B cell (primary cell): Measurements from ENCODE around the gene HTR2B. TPM values are rescaled to one million over a fixed set of nuclear protein-coding genes. Genes with fewer than 3 reads are reported as not detected.
"Not testable (repeated sequence)": the region's sequence is repeated elsewhere in the genome, so short reads cannot be mapped to it uniquely, and the experiment has no call there.

Experiments
- ATAC-seq: fragments of 200-7000 bp; cut with Tn5 transposase; one replicate; pipeline ENCODE4 v1.10.0; 2021; ENCODE audit warnings: low read depth, mild to moderate bottlenecking, moderate number of reproducible peaks, moderate library complexity
- CTCF ChIA-PET: fragments of 350-600 bp; sonication (Branson Sonifier 250); formaldehyde crosslinking; loops from one replicate; lab custom pipeline; 2021; ENCODE audit warnings: antibody characterized with exemption, inconsistent platforms; lab: Charles Lee
- POLR2A ChIA-PET: fragments of 350-600 bp; sonication (Branson Sonifier 250); formaldehyde crosslinking; loops from one replicate; lab custom pipeline; 2021; ENCODE audit warnings: antibody characterized with exemption; lab: Charles Lee
- DNase-seq: peaks from one replicate; pipeline ENCODE4 v3.0.0; 2013
- H2AFZ ChIP-seq: 2 replicates; pipeline ENCODE4 v1.6.1; 2012; ENCODE audit warnings: mild to moderate bottlenecking, low read depth, low read length; ENCODE audit not compliant: insufficient read depth, poor library complexity, severe bottlenecking
- H3K27ac ChIP-seq, 2 donors: 1 replicate in 1 of 2; 2 replicates in 1 of 2; pipeline ENCODE4 v1.5.1; 2012 to 2013; ENCODE audit warnings: low read length in 2 of 2, mild to moderate bottlenecking in 2 of 2, moderate library complexity in 1 of 2
- H3K27me3 ChIP-seq, 4 experiments: fragments of 200-600 bp in 1 of 4; sonication (generic) in 1 of 4; replicated peaks in 1 of 4; 1 replicate in 2 of 4; 2 replicates in 2 of 4; pipeline versions ENCODE4 v1.6.1 to v1.7.0; 2013 to 2016; ENCODE audit warnings: low read length in 3 of 4, mild to moderate bottlenecking in 2 of 4, mixed read lengths in 1 of 4, moderate library complexity in 1 of 4; ENCODE audit not compliant: insufficient read depth in 4 of 4, control insufficient read depth in 3 of 4; ENCODE audit errors: control extremely low read depth in 1 of 4
- H3K36me3 ChIP-seq, 2 experiments: replicated peaks in 1 of 2; 1 replicate in 1 of 2; 2 replicates in 1 of 2; pipeline versions ENCODE4 v1.6.1 to v1.7.1; 2013; ENCODE audit warnings: low read length in 1 of 2; ENCODE audit not compliant: insufficient read depth in 2 of 2, control insufficient read depth in 1 of 2; ENCODE audit errors: control extremely low read depth in 1 of 2, extremely low read depth in 1 of 2
- H3K4me1 ChIP-seq, 2 donors: fragments of 200-600 bp in 1 of 2; sonication (generic) in 1 of 2; 1 replicate in 1 of 2; 2 replicates in 1 of 2; pipeline versions ENCODE4 v1.5.1 to v1.6.1; 2013 to 2017; ENCODE audit warnings: low read length in 2 of 2; ENCODE audit not compliant: control insufficient read depth in 2 of 2, insufficient read depth in 2 of 2
- H3K4me2 ChIP-seq: replicated peaks from 2 replicates; pipeline ENCODE3; 2012; ENCODE audit warnings: mild to moderate bottlenecking, low read depth, low read length; ENCODE audit not compliant: poor library complexity, severe bottlenecking
- H3K4me3 ChIP-seq, 5 experiments: fragments of 200-600 bp in 1 of 5; sonication (generic) in 1 of 5; 1 replicate in 3 of 5; 2 replicates in 2 of 5; pipeline versions ENCODE4 v1.5.1 to v1.7.0; 2011 to 2016; ENCODE audit warnings: low read length in 4 of 5, mild to moderate bottlenecking in 4 of 5, low read depth in 2 of 5, control low read depth in 1 of 5, moderate library complexity in 1 of 5; ENCODE audit not compliant: insufficient read depth in 1 of 5; ENCODE audit errors: control extremely low read depth in 1 of 5, extremely low read depth in 1 of 5
- H3K79me2 ChIP-seq: fragments of 200-600 bp; sonication (generic); one replicate; pipeline ENCODE4 v1.6.0; 2016; ENCODE audit warnings: low read length; ENCODE audit not compliant: control insufficient read depth, insufficient read depth
- H3K9ac ChIP-seq: fragments of 200-600 bp; sonication (generic); 2 replicates; pipeline ENCODE4 v1.6.1; 2017; ENCODE audit warnings: mild to moderate bottlenecking, low read length, moderate library complexity
- H3K9me3 ChIP-seq, 3 donors: one replicate each; pipeline versions ENCODE4 v1.6.1 to v1.7.1; 2013; ENCODE audit warnings: low read length in 2 of 3; ENCODE audit not compliant: control insufficient read depth in 2 of 3, insufficient read depth in 1 of 3; ENCODE audit errors: control extremely low read depth in 1 of 3
- H4K20me1 ChIP-seq: 2 replicates; pipeline ENCODE4 v1.6.0; 2012; ENCODE audit warnings: mild to moderate bottlenecking, low read length; ENCODE audit not compliant: insufficient read depth, control insufficient read depth, poor library complexity, severe bottlenecking
- H3K27ac Mint-ChIP-seq: one replicate; pipeline ENCODE4 v1.8.0; 2021; ENCODE audit warnings: mixed read lengths
- H3K27me3 Mint-ChIP-seq: one replicate; pipeline ENCODE4 v1.8.0; 2021; ENCODE audit warnings: mixed read lengths
- H3K4me1 Mint-ChIP-seq: one replicate; pipeline ENCODE4 v1.8.0; 2021; ENCODE audit warnings: mixed read lengths
- H3K4me3 Mint-ChIP-seq: one replicate; pipeline ENCODE4 v1.8.0; 2021; ENCODE audit warnings: mixed read lengths
- H3K9me3 Mint-ChIP-seq: one replicate; pipeline ENCODE4 v1.8.0; 2022; ENCODE audit warnings: mixed read lengths; ENCODE audit not compliant: insufficient read depth
- EZH2 ChIP-seq: IDR thresholded peaks from 2 replicates; pipeline ENCODE4 v1.6.1; 2012; ENCODE audit warnings: borderline replicate concordance, low read depth, mild to moderate bottlenecking, moderate library complexity, low read length; ENCODE audit not compliant: insufficient read depth, poor library complexity, severe bottlenecking
- WGBS: methylation state at CpG from one replicate; pipeline ENCODE4 v1.1.5; 2013; ENCODE audit warnings: missing lambda C conversion rate; ENCODE audit not compliant: insufficient coverage; 5-methylcytosine and 5-hydroxymethylcytosine counted together
- intact Hi-C: fragments of 100-400 bp; cut with micrococcal nuclease; formaldehyde crosslinking; loops from one replicate; pipeline ENCODE4 v1.10.0; 2022
- polyA plus RNA-seq: library from polyadenylated mRNA; depleted of rRNA; stranded (reverse); fragments of >200 nt; gene quantifications from 2 replicates; pipeline ENCODE4 v1.2.3, GENCODE V29; 2012
- total RNA-seq, 2 donors: library from RNA; stranded (reverse); fragments of 120-200 nt in 1 of 2; gene quantifications; 1 replicate in 1 of 2; 2 replicates in 1 of 2; pipeline versions ENCODE4 v1.2.3 to v1.2.4, GENCODE V29; 2013 to 2022
- TF ChIP-seq, protein P1 (sequence below): fragments of 200-600 bp; IDR thresholded peaks from one replicate; pipeline ENCODE4 v1.8.0; 2022; ENCODE audit warnings: antibody characterized with exemption, mild to moderate bottlenecking

The HTR2B gene
- total and polyA plus RNA-seq, 2 donors (not counting 1 experiment from before 2014, with no cell fraction given) = not detected

DNA sequence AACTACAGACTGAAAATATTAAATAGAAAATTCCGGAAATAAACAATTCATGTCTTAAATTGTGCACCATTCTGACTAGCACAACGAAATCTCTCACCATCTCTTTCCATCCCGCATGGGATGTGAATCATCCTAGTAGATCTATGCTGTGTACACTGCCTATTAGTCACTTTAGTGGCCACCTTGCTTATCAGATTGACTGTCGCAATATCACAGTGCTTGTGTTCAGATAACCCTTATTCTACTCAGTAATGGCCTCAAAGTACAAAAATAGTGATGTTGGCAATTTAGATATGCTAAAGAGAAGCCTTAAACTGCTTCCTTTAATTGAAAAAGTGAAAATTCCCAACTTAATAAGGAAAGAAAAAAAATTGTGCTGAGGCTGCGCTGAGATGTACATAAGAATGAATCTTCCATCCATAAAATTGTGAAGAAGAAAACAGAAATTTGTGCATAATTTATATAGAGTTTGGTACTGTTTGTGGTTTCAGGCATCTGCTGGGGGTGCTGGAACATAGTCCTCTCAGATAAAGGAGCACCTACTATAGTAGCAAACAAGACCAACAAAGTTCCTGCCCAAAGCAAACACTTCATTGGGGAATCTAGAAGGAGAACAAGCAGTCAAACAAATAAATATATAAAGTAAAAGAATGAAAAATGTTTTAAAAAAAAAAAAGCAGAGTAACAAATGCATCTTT lies 56.2 kb downstream of the HTR2B start:
- CTCF ChIA-PET = interaction anchor here (0.7 to 2.1 kb wide), 2 partner anchors 11 to 15 kb away, joined by 3 to 13 read pairs; no protein-coding TSS in a partner anchor
- H3K9me3 Mint-ChIP-seq = no peaks in the 10 kb centered on the region
- Histone ChIP-seq H3K4me2 (no peak overlapping the region), H4K20me1 (no peaks in the 10 kb centered on the region), H2AFZ (no peak overlapping the region), H3K27ac (no peak overlapping the region), H3K4me3 (no peak overlapping the region), H3K9ac (no peak overlapping the region), H3K27me3 (no peaks in the 10 kb centered on the region), H3K79me2 (no peaks in the 10 kb centered on the region), H3K4me1 (no peaks in the 10 kb centered on the region), H3K9me3 (no peaks in the 10 kb centered on the region), H3K36me3 (peaks cover 2 to 60% of the 10 kb centered on the region in 2 experiments)
- intact Hi-C loops = no loop called here
- no peaks in the 10 kb centered on the region for H3K4me1 Mint-ChIP-seq
- POLR2A ChIA-PET = no interaction called here
- 100% methylated on average over 2 of the region's 5 CpGs for WGBS
- ATAC-seq (no peak), DNase-seq (no peak)
- H3K27me3 Mint-ChIP-seq = no peaks in the 10 kb centered on the region
- no peak for TF ChIP-seq EZH2
- TF ChIP-seq, protein P1, sequence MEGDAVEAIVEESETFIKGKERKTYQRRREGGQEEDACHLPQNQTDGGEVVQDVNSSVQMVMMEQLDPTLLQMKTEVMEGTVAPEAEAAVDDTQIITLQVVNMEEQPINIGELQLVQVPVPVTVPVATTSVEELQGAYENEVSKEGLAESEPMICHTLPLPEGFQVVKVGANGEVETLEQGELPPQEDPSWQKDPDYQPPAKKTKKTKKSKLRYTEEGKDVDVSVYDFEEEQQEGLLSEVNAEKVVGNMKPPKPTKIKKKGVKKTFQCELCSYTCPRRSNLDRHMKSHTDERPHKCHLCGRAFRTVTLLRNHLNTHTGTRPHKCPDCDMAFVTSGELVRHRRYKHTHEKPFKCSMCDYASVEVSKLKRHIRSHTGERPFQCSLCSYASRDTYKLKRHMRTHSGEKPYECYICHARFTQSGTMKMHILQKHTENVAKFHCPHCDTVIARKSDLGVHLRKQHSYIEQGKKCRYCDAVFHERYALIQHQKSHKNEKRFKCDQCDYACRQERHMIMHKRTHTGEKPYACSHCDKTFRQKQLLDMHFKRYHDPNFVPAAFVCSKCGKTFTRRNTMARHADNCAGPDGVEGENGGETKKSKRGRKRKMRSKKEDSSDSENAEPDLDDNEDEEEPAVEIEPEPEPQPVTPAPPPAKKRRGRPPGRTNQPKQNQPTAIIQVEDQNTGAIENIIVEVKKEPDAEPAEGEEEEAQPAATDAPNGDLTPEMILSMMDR = no peak
- H3K4me3 Mint-ChIP-seq = no peak overlapping the region
- H3K27ac Mint-ChIP-seq = no peak overlapping the region

DNA sequence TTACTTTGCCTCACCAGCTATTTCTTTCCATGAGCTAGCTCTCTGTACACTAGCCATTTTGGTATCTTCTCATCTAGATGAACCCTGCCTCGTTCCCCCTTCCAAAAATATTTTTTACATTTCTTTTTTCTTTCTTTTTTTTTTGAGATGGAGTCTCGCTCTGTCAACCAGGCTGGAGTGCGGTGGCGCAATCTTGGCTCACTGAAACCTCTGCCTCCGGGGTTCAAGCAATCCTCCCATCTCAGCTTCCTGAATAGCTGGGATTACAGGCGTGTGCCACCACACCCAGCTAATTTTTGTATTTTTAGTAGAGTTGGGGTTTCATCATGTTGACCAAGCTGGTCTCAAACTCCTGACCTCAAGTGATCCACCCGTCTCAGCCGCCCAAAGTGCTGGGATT lies 57.3 kb downstream of the HTR2B start:
- H3K9ac ChIP-seq, H2AFZ ChIP-seq, H3K4me2 ChIP-seq, ATAC-seq, H3K4me1 Mint-ChIP-seq, H3K27me3 ChIP-seq, H3K27ac Mint-ChIP-seq, H3K79me2 ChIP-seq, H4K20me1 ChIP-seq, DNase-seq, H3K27me3 Mint-ChIP-seq, POLR2A ChIA-PET, intact Hi-C loops, H3K4me3 Mint-ChIP-seq, H3K4me3 ChIP-seq, H3K27ac ChIP-seq, H3K9me3 ChIP-seq, H3K4me1 ChIP-seq, H3K9me3 Mint-ChIP-seq: not testable (repeated sequence)
- WGBS = 96% methylated on average over 3 of the region's 8 CpGs
- CTCF ChIA-PET = interaction anchor here (1.5 kb wide), 1 partner anchor 15 kb away, joined by 3 read pairs; no protein-coding TSS in a partner anchor
- peaks cover 2 to 62% of the 10 kb centered on the region in 2 experiments for H3K36me3 ChIP-seq
